ENCODE results near the gene TOX3. TPM values are rescaled to one million over a fixed set of nuclear protein-coding genes. Genes with fewer than 3 reads are reported as not detected.

TOX3 gene
- total RNA-seq, 3 donors from 2014 or later (not counting 1 experiment from before 2014, with no cell fraction given): not detected

- no peaks in the 10 kb centered on the region for H3K36me3 Mint-ChIP-seq
- no peaks in the 10 kb centered on the region for H3K27me3 Mint-ChIP-seq (ENCODE audit: low read depth in 2 of 2)
- peaks cover 6 to 9% of the 10 kb centered on the region in 2 donors for H3K9me3 Mint-ChIP-seq
- no peak overlapping the region for H3K27ac ChIP-seq (ENCODE audit: low read length)
- no peaks in the 10 kb centered on the region for H3K4me1 Mint-ChIP-seq
- TF ChIP-seq, protein P1, sequence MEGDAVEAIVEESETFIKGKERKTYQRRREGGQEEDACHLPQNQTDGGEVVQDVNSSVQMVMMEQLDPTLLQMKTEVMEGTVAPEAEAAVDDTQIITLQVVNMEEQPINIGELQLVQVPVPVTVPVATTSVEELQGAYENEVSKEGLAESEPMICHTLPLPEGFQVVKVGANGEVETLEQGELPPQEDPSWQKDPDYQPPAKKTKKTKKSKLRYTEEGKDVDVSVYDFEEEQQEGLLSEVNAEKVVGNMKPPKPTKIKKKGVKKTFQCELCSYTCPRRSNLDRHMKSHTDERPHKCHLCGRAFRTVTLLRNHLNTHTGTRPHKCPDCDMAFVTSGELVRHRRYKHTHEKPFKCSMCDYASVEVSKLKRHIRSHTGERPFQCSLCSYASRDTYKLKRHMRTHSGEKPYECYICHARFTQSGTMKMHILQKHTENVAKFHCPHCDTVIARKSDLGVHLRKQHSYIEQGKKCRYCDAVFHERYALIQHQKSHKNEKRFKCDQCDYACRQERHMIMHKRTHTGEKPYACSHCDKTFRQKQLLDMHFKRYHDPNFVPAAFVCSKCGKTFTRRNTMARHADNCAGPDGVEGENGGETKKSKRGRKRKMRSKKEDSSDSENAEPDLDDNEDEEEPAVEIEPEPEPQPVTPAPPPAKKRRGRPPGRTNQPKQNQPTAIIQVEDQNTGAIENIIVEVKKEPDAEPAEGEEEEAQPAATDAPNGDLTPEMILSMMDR (IDR thresholded peaks at IDR 0.05): no peak
- no peaks in the 10 kb centered on the region for H3K36me3 ChIP-seq (ENCODE audit: control insufficient read depth, insufficient read depth, low read length)
- H3K4me3 ChIP-seq (ENCODE audit: low read length): no peak overlapping the region
- DNase-seq (no peak), ATAC-seq (no peak)
- no peaks in the 10 kb centered on the region for H3K9me3 ChIP-seq (ENCODE audit: control insufficient read depth, insufficient read depth, low read length)
- no peak overlapping the region for H3K4me3 Mint-ChIP-seq
- intact Hi-C loops (cut with micrococcal nuclease): no loop called here
- H3K4me1 ChIP-seq (ENCODE audit: control insufficient read depth, insufficient read depth, low read length): no peaks in the 10 kb centered on the region
- H3K27me3 ChIP-seq (ENCODE audit: control insufficient read depth, insufficient read depth, low read length): no peaks in the 10 kb centered on the region
- H3K27ac Mint-ChIP-seq: no peak overlapping the region
These were observed 58.1 kb downstream of the TOX3 start for GRCh38 chr16:52488837-52489289.

DNA sequence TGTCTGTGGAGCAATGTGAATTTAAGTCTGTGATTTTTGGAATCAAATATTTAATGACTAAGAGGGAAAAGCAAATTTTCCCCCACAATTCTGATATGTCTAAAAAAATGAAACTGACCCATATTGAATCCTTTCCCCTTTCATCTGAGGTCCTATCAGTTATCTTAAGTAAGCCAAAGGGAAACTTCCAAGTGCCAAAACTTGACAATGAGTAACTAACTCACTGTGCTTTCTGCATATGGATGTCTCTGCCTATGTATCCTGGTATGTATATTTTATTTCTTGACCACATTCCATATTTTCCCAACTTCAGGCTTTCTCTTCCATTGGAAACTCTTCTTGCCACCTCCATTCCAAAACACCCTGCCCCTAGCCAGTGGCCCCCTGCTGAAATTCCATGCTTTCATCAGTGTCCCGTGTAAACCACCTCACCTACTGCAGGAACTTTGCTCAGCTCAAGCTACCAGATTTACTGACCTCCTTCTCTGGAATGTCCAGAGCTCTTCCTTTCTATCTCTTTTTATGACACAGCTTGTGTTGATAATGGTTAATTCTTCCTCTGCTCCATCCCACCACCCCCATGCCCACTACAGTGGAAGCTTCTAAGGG, 59.0 kb downstream of the TOX3 start:
- 50% methylated on average over 1 of the region's 1 CpG for WGBS (ENCODE audit: insufficient coverage)
- H3K9me3 ChIP-seq (ENCODE audit: control insufficient read depth, insufficient read depth, low read length): no peaks in the 10 kb centered on the region
- no peaks in the 10 kb centered on the region for H3K4me1 ChIP-seq (ENCODE audit: control insufficient read depth, insufficient read depth, low read length)
- no peak overlapping the region for H3K4me3 ChIP-seq (ENCODE audit: low read length)
- TF ChIP-seq, protein P1 (IDR thresholded peaks at IDR 0.05): no peak
- Mint-ChIP-seq H3K4me1 (no peaks in the 10 kb centered on the region), H3K27me3 (ENCODE audit: low read depth in 2 of 2) (no peaks in the 10 kb centered on the region), H3K36me3 (no peaks in the 10 kb centered on the region), H3K9me3 (peaks cover 6 to 10% of the 10 kb centered on the region in 2 donors), H3K4me3 (no peak overlapping the region), H3K27ac (no peak overlapping the region)
- no peaks in the 10 kb centered on the region for H3K36me3 ChIP-seq (ENCODE audit: control insufficient read depth, insufficient read depth, low read length)
- no peak for DNase-seq
- ATAC-seq: no peak
- H3K27me3 ChIP-seq (ENCODE audit: control insufficient read depth, insufficient read depth, low read length): no peaks in the 10 kb centered on the region
- no peak overlapping the region for H3K27ac ChIP-seq (ENCODE audit: low read length)
- intact Hi-C loops (cut with micrococcal nuclease): no loop called here

DNA sequence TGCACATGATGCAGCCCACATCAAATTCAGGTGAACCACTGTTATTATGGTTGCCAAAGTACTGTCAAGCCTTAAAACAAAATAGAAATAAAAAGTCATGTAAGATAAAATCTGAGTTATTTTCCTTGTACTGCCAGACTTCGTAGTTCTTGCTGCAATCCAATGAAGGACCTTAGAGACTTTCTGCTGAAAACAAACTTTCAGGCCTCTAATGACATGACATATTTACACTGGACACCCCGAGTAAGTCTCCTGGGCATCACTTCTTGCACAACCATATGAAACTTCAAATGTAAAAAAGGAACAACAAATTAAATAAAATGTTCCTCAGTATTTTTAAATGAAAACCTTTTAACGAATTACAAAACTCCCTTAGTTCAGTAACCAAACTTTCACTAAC, 66.7 kb downstream of the TOX3 start:
- Histone ChIP-seq H3K36me3 (ENCODE audit: control insufficient read depth, insufficient read depth, low read length) (no peaks in the 10 kb centered on the region), H3K9me3 (ENCODE audit: control insufficient read depth, insufficient read depth, low read length) (no peaks in the 10 kb centered on the region), H3K4me3 (ENCODE audit: low read length) (no peak overlapping the region), H3K27me3 (ENCODE audit: control insufficient read depth, insufficient read depth, low read length) (no peaks in the 10 kb centered on the region), H3K4me1 (ENCODE audit: control insufficient read depth, insufficient read depth, low read length) (no peaks in the 10 kb centered on the region), H3K27ac (ENCODE audit: low read length) (no peak overlapping the region)
- peaks cover 5 to 11% of the 10 kb centered on the region in 2 donors for H3K9me3 Mint-ChIP-seq
- no peaks in the 10 kb centered on the region for H3K27me3 Mint-ChIP-seq (ENCODE audit: low read depth in 2 of 2)
- intact Hi-C loops (cut with micrococcal nuclease): no loop called here
- ATAC-seq: no peak
- no peak overlapping the region for H3K27ac Mint-ChIP-seq
- no peak for DNase-seq
- TF ChIP-seq, protein P1 (IDR thresholded peaks at IDR 0.05): no peak
- no peak overlapping the region for H3K4me3 Mint-ChIP-seq
- no peaks in the 10 kb centered on the region for H3K4me1 Mint-ChIP-seq
- H3K36me3 Mint-ChIP-seq: no peaks in the 10 kb centered on the region
- 67% methylated on average over 2 of the region's 3 CpGs for WGBS (ENCODE audit: insufficient coverage)

- H3K27me3 Mint-ChIP-seq (ENCODE audit: low read depth in 2 of 2): no peaks in the 10 kb centered on the region
- intact Hi-C loops (cut with micrococcal nuclease): no loop called here
- no peak overlapping the region for H3K27ac Mint-ChIP-seq
- H3K9me3 Mint-ChIP-seq: peaks cover 11 to 13% of the 10 kb centered on the region in 2 donors
- ATAC-seq (no peak), DNase-seq (no peak)
- Histone ChIP-seq H3K9me3 (ENCODE audit: control insufficient read depth, insufficient read depth, low read length) (no peaks in the 10 kb centered on the region), H3K36me3 (ENCODE audit: control insufficient read depth, insufficient read depth, low read length) (no peaks in the 10 kb centered on the region), H3K27ac (ENCODE audit: low read length) (no peak overlapping the region), H3K4me1 (ENCODE audit: control insufficient read depth, insufficient read depth, low read length) (no peaks in the 10 kb centered on the region), H3K4me3 (ENCODE audit: low read length) (no peak overlapping the region), H3K27me3 (ENCODE audit: control insufficient read depth, insufficient read depth, low read length) (no peaks in the 10 kb centered on the region)
- WGBS (ENCODE audit: insufficient coverage): 77% methylated on average over 2 of the region's 2 CpGs
- H3K36me3 Mint-ChIP-seq: no peaks in the 10 kb centered on the region
- H3K4me3 Mint-ChIP-seq: no peak overlapping the region
- H3K4me1 Mint-ChIP-seq: no peaks in the 10 kb centered on the region
- TF ChIP-seq, protein P1 (IDR thresholded peaks at IDR 0.05): no peak
These were observed 70.8 kb downstream of the TOX3 start for GRCh38 chr16:52476111-52476510.

All from natural killer cell (primary cell).